Heart left ventricle (tissue), 16 donors: ENCODE data around the gene RALGAPA2. TPM values are rescaled to one million over a fixed set of nuclear protein-coding genes. Genes with fewer than 3 reads are reported as not detected.

Source experiments
- ATAC-seq, 4 donors: fragments of 200-7000 bp; cut with Tn5 transposase; one replicate each; pipeline ENCODE4 v1.9.1; 2020 to 2022; ENCODE audit warnings: moderate library complexity in 4 of 4, mild to moderate bottlenecking in 3 of 4, moderate number of reproducible peaks in 1 of 4
- DNase-seq, 5 donors: peaks; one replicate each; pipeline ENCODE4 v3.0.0-alpha.2; 2020
- H3K27ac ChIP-seq, 12 donors: fragments of 200-600 bp; sonication (generic) in 4 of 12; one replicate each; pipeline versions ENCODE4 v1.5.0 to v1.8.0; 2016 to 2022; ENCODE audit warnings: mild to moderate bottlenecking in 2 of 12
- H3K27me3 ChIP-seq, 9 donors: fragments of 200-600 bp; sonication (generic) in 2 of 9; one replicate each; pipeline versions ENCODE4 v1.5.1 to v1.8.0; 2016 to 2022; ENCODE audit warnings: mild to moderate bottlenecking in 3 of 9
- H3K36me3 ChIP-seq, 9 donors: fragments of 200-600 bp; sonication (generic) in 2 of 9; one replicate each; pipeline versions ENCODE4 v1.5.0 to v1.8.0; 2018 to 2022; ENCODE audit warnings: mild to moderate bottlenecking in 2 of 9
- H3K4me1 ChIP-seq, 12 donors: fragments of 200-600 bp; sonication (generic) in 4 of 12; one replicate each; pipeline versions ENCODE4 v1.5.0 to v1.8.0; 2016 to 2022; ENCODE audit warnings: mild to moderate bottlenecking in 3 of 12
- H3K4me3 ChIP-seq, 12 donors: fragments of 200-600 bp; sonication (generic) in 4 of 12; one replicate each; pipeline versions ENCODE4 v1.5.0 to v1.8.0; 2017 to 2022; ENCODE audit warnings: mild to moderate bottlenecking in 9 of 12, moderate library complexity in 4 of 12
- H3K9me3 ChIP-seq, 12 donors: fragments of 200-600 bp; sonication (generic) in 4 of 12; one replicate each; pipeline versions ENCODE4 v1.5.0 to v1.8.0; 2016 to 2022; ENCODE audit warnings: mild to moderate bottlenecking in 1 of 12
- CTCF ChIP-seq, 12 donors: fragments of 200-600 bp; sonication (generic) in 4 of 12; IDR thresholded peaks; one replicate each; pipeline versions ENCODE4 v1.5.0 to v1.8.0; 2018 to 2022; ENCODE audit warnings: antibody characterized with exemption in 12 of 12, mild to moderate bottlenecking in 5 of 12
- POLR2A ChIP-seq, 2 donors: fragments of 450-650 bp; IDR thresholded peaks; one replicate each; pipeline ENCODE4 v1.6.1; 2017; ENCODE audit warnings: antibody characterized with exemption in 2 of 2, mild to moderate bottlenecking in 2 of 2, moderate library complexity in 2 of 2
- WGBS, 4 donors: extraction: QIAGEN DNeasy Blood & Tissue Kit in 2 of 4; methylation state at CpG; one replicate each; pipeline versions ENCODE4 v1.1.5 to v1.1.7; 2013 to 2018; 5-methylcytosine and 5-hydroxymethylcytosine counted together
- intact Hi-C, 10 donors: fragments of 100-400 bp; cut with DNase I; formaldehyde crosslinking; loops; one replicate each; pipeline versions ENCODE4 v1.11.1 to v1.14.2; 2022
- polyA plus RNA-seq, 2 donors: library from polyadenylated mRNA; stranded (reverse); fragments of 200-250 nt; gene quantifications; one replicate each; pipeline ENCODE4 v1.2.3, GENCODE V29; 2013
- total RNA-seq, 9 donors: library from RNA; depleted of rRNA in 2 of 9; stranded (reverse); fragments of >200 nt in 2 of 9; fragmentation: NEBNext Ultra II Directional in 3 of 9; extraction: Animal tissue kit (Norgen Biotek cat#: 25700) in 3 of 9; gene quantifications; one replicate each; pipeline versions ENCODE4 v1.1.0 to v1.2.4, GENCODE V29; 2016 to 2023
- donor health status: ischemic (EF 13 %, LVEDD 7.1; RV severe dilation, severe dysfunction).
- donor health status: healthy with polysubstance abuse.
- donor health status: DM: no; HTN: yes; CAD: no.
- donor health status: DM: no; HTN: no; CAD: no.
- donor health status: ischemic (EF 25% LVEDD 6.9; RV normal size, moderate dysfunction).
- donor health status: ischemic (EF 25% LVEDD 5.7; RV mildly dilated, moderate dysfunction).
- donor health status: healthy.
- donor health status: DM: yes; HTN: yes; CAD: no.
- donor health status: ischemic (EF 35%, LVEDD 5.7; RV mildly dilated, moderate dysfunction).
- donor health status: nonischemic (EF 11% LVEDD 7.7; RV severe dilation, severe dysfunction).
- donor health status: DM: yes; HTN: yes; CAD: no.
- donor health status: PGD.
- donor health status: ischemic (EF 29% LVEDD 5.4; RV normal size, mild dysfunction).
- donor health status: nonischemic (EF 23%, LVEDD 6.1; RV moderate dilation, normal function).

The RALGAPA2 gene
- total and polyA plus RNA-seq, 11 donors = 5.6 to 33.8 (median 21.4) TPM

- Histone ChIP-seq H3K4me1 (no peaks in the 10 kb centered on the region), H3K27ac (no peak overlapping the region), H3K36me3 (peaks cover 0 to 98% (median 90%) of the 10 kb centered on the region in 9 donors), H3K27me3 (no peaks in the 10 kb centered on the region), H3K4me3 (no peak overlapping the region), H3K9me3 (peaks cover 0 to 9% (median 0%) of the 10 kb centered on the region in 12 donors)
- ATAC-seq = no peak
- WGBS, 4 donors = 98 to 100% (median 99%) methylated on average over 1 of the region's 1 CpG
- no peak for DNase-seq
- no peak for TF ChIP-seq CTCF (IDR thresholded peaks at IDR 0.05)
- no peak for TF ChIP-seq POLR2A (IDR thresholded peaks at IDR 0.05)
- intact Hi-C loops = no loop called here
Measured at GRCh38 chr20:20585146-20585545, 127.3 kb downstream of the RALGAPA2 start.

DNA sequence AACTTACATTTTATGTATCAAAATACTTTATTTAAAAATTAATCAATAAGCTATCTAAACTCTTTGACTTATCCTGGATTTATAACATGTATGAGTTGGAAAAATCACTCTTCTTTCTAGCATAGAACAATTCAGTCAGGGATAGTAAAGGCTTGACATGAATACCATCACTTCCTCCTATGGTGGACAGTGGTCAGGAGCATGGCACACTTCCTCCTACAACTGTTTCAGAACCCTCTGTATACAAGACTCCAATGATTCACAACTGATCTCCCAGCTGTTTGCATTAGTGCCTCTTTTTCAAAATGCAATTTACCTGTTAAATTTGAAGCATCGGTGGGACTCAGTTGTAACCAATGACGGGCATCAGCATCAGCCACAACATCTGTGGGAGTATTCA, 129.7 kb downstream of the RALGAPA2 start:
- TF ChIP-seq CTCF (IDR thresholded peaks at IDR 0.05) (no peak), POLR2A (IDR thresholded peaks at IDR 0.05) (no peak)
- Histone ChIP-seq H3K36me3 (peaks cover 0 to 97% (median 86%) of the 10 kb centered on the region in 9 donors), H3K27me3 (no peaks in the 10 kb centered on the region), H3K9me3 (peaks cover 0 to 7% (median 0%) of the 10 kb centered on the region in 12 donors), H3K27ac (no peak overlapping the region), H3K4me3 (no peak overlapping the region), H3K4me1 (no peaks in the 10 kb centered on the region)
- intact Hi-C loops = no loop called here
- WGBS, 4 donors = 95 to 100% (median 97%) methylated on average over 2 of the region's 2 CpGs
- ATAC-seq = no peak
- DNase-seq = no peak

DNA sequence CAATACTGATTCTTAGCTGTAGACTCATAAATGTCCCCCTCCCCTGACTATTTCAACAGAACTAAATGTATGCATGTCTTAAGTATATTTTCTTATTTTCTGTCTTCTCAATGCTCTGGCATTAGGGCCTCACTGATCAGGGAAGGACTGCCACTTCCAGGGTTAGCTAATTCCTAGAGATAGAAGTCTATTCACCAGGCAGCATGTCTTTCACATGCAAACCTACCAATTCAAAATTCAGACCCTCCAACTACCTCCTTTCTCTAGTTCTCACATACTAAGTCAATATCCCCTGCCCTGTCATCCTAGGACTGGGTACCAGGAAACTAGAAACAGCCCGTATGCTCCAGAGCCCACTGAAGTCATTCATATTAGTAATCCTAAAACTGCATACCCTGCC, 132.3 kb downstream of the RALGAPA2 start:
- no peaks in the 10 kb centered on the region for H3K9me3 ChIP-seq
- H3K27ac ChIP-seq = no peak overlapping the region
- no peak for DNase-seq
- no peak overlapping the region for H3K4me3 ChIP-seq
- no peaks in the 10 kb centered on the region for H3K27me3 ChIP-seq
- ATAC-seq = no peak
- intact Hi-C loops = no loop called here
- 85 to 98% (median 93%) methylated on average over 1 of the region's 1 CpG for WGBS, 4 donors
- H3K4me1 ChIP-seq = no peaks in the 10 kb centered on the region
- H3K36me3 ChIP-seq = peaks cover 0 to 94% (median 83%) of the 10 kb centered on the region in 9 donors
- TF ChIP-seq POLR2A (IDR thresholded peaks at IDR 0.05) (no peak), CTCF (IDR thresholded peaks at IDR 0.05) (no peak)

GRCh38 chr20:20578838-20579237, 133.6 kb downstream of the RALGAPA2 start:
- intact Hi-C loops = no loop called here
- peaks cover 0 to 94% (median 83%) of the 10 kb centered on the region in 9 donors for H3K36me3 ChIP-seq
- TF ChIP-seq CTCF (IDR thresholded peaks at IDR 0.05) = no peak
- TF ChIP-seq POLR2A (IDR thresholded peaks at IDR 0.05) = no peak
- no peaks in the 10 kb centered on the region for H3K9me3 ChIP-seq
- no peak for DNase-seq
- no peak for ATAC-seq
- H3K4me3 ChIP-seq = no peak overlapping the region
- no peak overlapping the region for H3K27ac ChIP-seq
- no peaks in the 10 kb centered on the region for H3K4me1 ChIP-seq
- H3K27me3 ChIP-seq = no peaks in the 10 kb centered on the region
- 93 to 96% (median 94%) methylated on average over 2 of the region's 2 CpGs for WGBS, 4 donors
